NCI-H2107 (cell line): ENCODE data around the gene MGLL.
"Not testable (repeated sequence)": the region's sequence is repeated elsewhere in the genome, so short reads cannot be mapped to it uniquely, and the experiment has no call there.

Source experiments
- DNase-seq: peaks from one replicate; lab custom pipeline; 2025; lab: John Stamatoyannopoulos, UW

Gene MGLL

GRCh38 chr3:127655641-127656040, 166.7 kb downstream of the MGLL start:
- DNase-seq = no peak

GRCh38 chr3:127654993-127655392, 167.3 kb downstream of the MGLL start:
- DNase-seq = not testable (repeated sequence)

- no peak for DNase-seq
Observed at GRCh38 chr3:127654374-127654773, 167.9 kb downstream of the MGLL start.

GRCh38 chr3:127652246-127652995, 169.9 kb downstream of the MGLL start:
- DNase-seq = no peak

GRCh38 chr3:127651516-127652172, 170.7 kb downstream of the MGLL start:
- DNase-seq = no peak

GRCh38 chr3:127650236-127650635, 172.1 kb downstream of the MGLL start:
- DNase-seq = no peak

- no peak for DNase-seq
Observed at GRCh38 chr3:127647845-127648204, 174.5 kb downstream of the MGLL start.

- DNase-seq = no peak
Observed at GRCh38 chr3:127647166-127647844, 175.0 kb downstream of the MGLL start.

- DNase-seq = no peak
Observed at GRCh38 chr3:127646501-127647046, 175.7 kb downstream of the MGLL start.

GRCh38 chr3:127645371-127646015, 176.8 kb downstream of the MGLL start:
- no peak for DNase-seq

- DNase-seq = no peak
Observed at GRCh38 chr3:127644641-127645370, 177.5 kb downstream of the MGLL start.

- DNase-seq = no peak
Observed at GRCh38 chr3:127640042-127640355, 182.3 kb downstream of the MGLL start.

- DNase-seq = no peak
Observed at GRCh38 chr3:127639173-127640041, 182.9 kb downstream of the MGLL start.
